Mammary epithelial cell (primary cell): ENCODE data around the gene NEDD8.
"Not testable (repeated sequence)": the region's sequence is repeated elsewhere in the genome, so short reads cannot be mapped to it uniquely, and the experiment has no call there.

Experiments used
- EZH2 ChIP-seq: IDR thresholded peaks from 2 replicates; pipeline ENCODE4 v1.6.1; 2012; ENCODE audit warnings: low read length, inconsistent platforms, borderline replicate concordance
- TF ChIP-seq, protein P1 (sequence below), 2 donors: IDR thresholded peaks in 1 of 2; conservative IDR thresholded peaks in 1 of 2; 2 replicates each; pipeline ENCODE4 v1.5.1; 2011 to 2012; ENCODE audit warnings: inconsistent platforms in 2 of 2, low read length in 2 of 2, mild to moderate bottlenecking in 2 of 2, control low read depth in 1 of 2, low read depth in 1 of 2; ENCODE audit not compliant: insufficient read depth in 1 of 2; ENCODE audit errors: extremely low read depth in 1 of 2

GRCh38 chr14:24216876-24217275 lies 15.3 kb downstream of the NEDD8 start:
- TF ChIP-seq, protein P1, sequence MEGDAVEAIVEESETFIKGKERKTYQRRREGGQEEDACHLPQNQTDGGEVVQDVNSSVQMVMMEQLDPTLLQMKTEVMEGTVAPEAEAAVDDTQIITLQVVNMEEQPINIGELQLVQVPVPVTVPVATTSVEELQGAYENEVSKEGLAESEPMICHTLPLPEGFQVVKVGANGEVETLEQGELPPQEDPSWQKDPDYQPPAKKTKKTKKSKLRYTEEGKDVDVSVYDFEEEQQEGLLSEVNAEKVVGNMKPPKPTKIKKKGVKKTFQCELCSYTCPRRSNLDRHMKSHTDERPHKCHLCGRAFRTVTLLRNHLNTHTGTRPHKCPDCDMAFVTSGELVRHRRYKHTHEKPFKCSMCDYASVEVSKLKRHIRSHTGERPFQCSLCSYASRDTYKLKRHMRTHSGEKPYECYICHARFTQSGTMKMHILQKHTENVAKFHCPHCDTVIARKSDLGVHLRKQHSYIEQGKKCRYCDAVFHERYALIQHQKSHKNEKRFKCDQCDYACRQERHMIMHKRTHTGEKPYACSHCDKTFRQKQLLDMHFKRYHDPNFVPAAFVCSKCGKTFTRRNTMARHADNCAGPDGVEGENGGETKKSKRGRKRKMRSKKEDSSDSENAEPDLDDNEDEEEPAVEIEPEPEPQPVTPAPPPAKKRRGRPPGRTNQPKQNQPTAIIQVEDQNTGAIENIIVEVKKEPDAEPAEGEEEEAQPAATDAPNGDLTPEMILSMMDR (conservative IDR thresholded peaks at IDR 0.05 in 1 of 2, IDR thresholded peaks at IDR 0.05 in 1 of 2; ENCODE audit: extremely low read depth in 1 of 2, insufficient read depth in 1 of 2, low read depth in 1 of 2, low read length in 2 of 2), result not testable (repeated sequence)
- not testable (repeated sequence) for TF ChIP-seq EZH2
